ENCODE results near the gene SH2B2.

Gene SH2B2
- long read RNA-seq, donor 1, partial matches to known transcripts, result 0 of 1 reads
- long read RNA-seq, donor 1, other reads (novel, unspliced or antisense), result 0 of 1 reads
- long read RNA-seq, donor 2, result 0 reads
- long read RNA-seq, donor 3, result 0 reads
- long read RNA-seq, donor 4, result 0 reads
- long read RNA-seq, donor 5, partial matches to known transcripts, result 0 of 1 reads
- long read RNA-seq, donor 5, other reads (novel, unspliced or antisense), result 0 of 1 reads
- long read RNA-seq, donor 6, partial matches to known transcripts, result 0 of 1 reads
- long read RNA-seq, donor 6, other reads (novel, unspliced or antisense), result 0 of 1 reads
- long read RNA-seq, donor 7, partial matches to known transcripts, result 0 of 1 reads
- long read RNA-seq, donor 7, other reads (novel, unspliced or antisense), result 0 of 1 reads
- long read RNA-seq, donor 8, result 0 reads

GRCh38 chr7:102286237-102287110 lies at the start of gene SH2B2:
Gene SH2B2, plus strand, starts transcription at chr7:102286868. Its CDS starts 13,683 bp downstream, at chr7:102300551.
- DNase-seq, result peak; percentile 96

GRCh38 chr7:102239206-102239820 lies 47.4 kb upstream of the SH2B2 start:
- DNase-seq, result no peak

- DNase-seq, result no peak
Observed at GRCh38 chr7:102241431-102241830, 45.2 kb upstream of the SH2B2 start.

GRCh38 chr7:102244601-102245000 lies 42.1 kb upstream of the SH2B2 start:
- DNase-seq, result no peak

GRCh38 chr7:102248081-102248455 lies 38.6 kb upstream of the SH2B2 start:
- DNase-seq, result no peak

GRCh38 chr7:102248456-102249395 lies 37.9 kb upstream of the SH2B2 start:
- no peak for DNase-seq

GRCh38 chr7:102251531-102252365 lies 34.9 kb upstream of the SH2B2 start:
- DNase-seq, result no peak

GRCh38 chr7:102252366-102252982 lies 34.2 kb upstream of the SH2B2 start:
- no peak for DNase-seq

- no peak for DNase-seq
Observed at GRCh38 chr7:102253066-102253972, 33.3 kb upstream of the SH2B2 start.

- no peak for DNase-seq
Observed at GRCh38 chr7:102253973-102254370, 32.7 kb upstream of the SH2B2 start.

GRCh38 chr7:102254521-102254920 lies 32.1 kb upstream of the SH2B2 start:
- no peak for DNase-seq

- no peak for DNase-seq
Observed at GRCh38 chr7:102255501-102255900, 31.2 kb upstream of the SH2B2 start.

- no peak for DNase-seq
Observed at GRCh38 chr7:102255916-102256315, 30.8 kb upstream of the SH2B2 start.

- DNase-seq, result no peak
Observed at GRCh38 chr7:102258073-102258748, 28.5 kb upstream of the SH2B2 start.

- no peak for DNase-seq
Observed at GRCh38 chr7:102258749-102259107, 27.9 kb upstream of the SH2B2 start.

GRCh38 chr7:102260856-102261255 lies 25.8 kb upstream of the SH2B2 start:
- no peak for DNase-seq

GRCh38 chr7:102261451-102261850 lies 25.2 kb upstream of the SH2B2 start:
- no peak for DNase-seq

GRCh38 chr7:102262546-102262945 lies 24.1 kb upstream of the SH2B2 start:
- DNase-seq, result no peak

All from right kidney (tissue), 9 donors.